Hepatocyte (in vitro differentiated cells): Measurements from ENCODE around the gene CCDC85C.

Experiments
- CTCF ChIP-seq: fragments of 200-600 bp; sonication (generic); IDR thresholded peaks from 2 replicates; pipeline ENCODE4 v1.5.1; 2016; ENCODE audit warnings: antibody characterized with exemption, mild to moderate bottlenecking; ENCODE audit not compliant: poor library complexity
- EZH2 ChIP-seq: fragments of 200-600 bp; sonication (generic); IDR thresholded peaks from 2 replicates; pipeline ENCODE4 v1.6.1; 2016; ENCODE audit warnings: antibody characterized with exemption, mild to moderate bottlenecking, borderline replicate concordance
- EZH2phosphoT487 ChIP-seq: fragments of 200-600 bp; sonication (generic); IDR thresholded peaks from one replicate; pipeline ENCODE4 v1.6.1; 2018; ENCODE audit warnings: antibody characterized with exemption, mild to moderate bottlenecking, low read depth, moderate library complexity; ENCODE audit not compliant: unreplicated experiment, severe bottlenecking

- TF ChIP-seq CTCF (no peak), EZH2phosphoT487 (no peak), EZH2 (no peak)
These were observed 29.7 kb downstream of the CCDC85C start for GRCh38 chr14:99574099-99574880.
